ENCODE results near the gene ACTN1. TPM values are rescaled to one million over a fixed set of nuclear protein-coding genes. Genes with fewer than 3 reads are reported as not detected.

The ACTN1 gene
- polyA plus RNA-seq, 3 donors, result 41.4 to 75.0 (median 69.4) TPM

DNA sequence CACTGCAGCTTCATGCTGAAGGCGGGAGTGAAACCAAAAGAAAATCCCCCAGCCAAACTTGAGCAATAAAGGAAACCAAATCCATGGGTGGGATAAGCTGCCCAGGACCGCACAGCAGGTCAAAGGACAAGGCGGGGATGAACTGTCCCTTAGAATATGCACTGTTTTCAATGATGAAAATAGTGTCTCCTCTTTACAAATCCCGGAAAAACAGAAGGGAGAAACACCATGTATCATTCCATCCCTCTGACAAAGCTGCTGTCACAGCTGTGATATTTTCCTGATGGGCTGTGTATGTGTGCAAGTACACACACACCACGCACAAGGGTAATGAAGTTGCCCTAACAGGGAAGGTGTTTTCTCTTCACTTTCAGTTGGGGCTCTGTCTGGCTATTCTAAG, 70.3 kb downstream of the ACTN1 start:
- H3K36me3 Mint-ChIP-seq, result peaks cover 73 to 87% of the 10 kb centered on the region in 2 donors
- H3K4me1 Mint-ChIP-seq, result peaks cover 17% of the 10 kb centered on the region
- H3K9ac ChIP-seq (ENCODE audit: insufficient read depth, low read length, poor library complexity, severe bottlenecking), result no peak overlapping the region
- peaks cover 5% of the 10 kb centered on the region for H4K20me1 ChIP-seq (ENCODE audit: insufficient read depth, low read length)
- H3K27ac ChIP-seq (ENCODE audit: low read depth in 1 of 2, low read length in 2 of 2), result no peak overlapping the region
- no peak for DNase-seq
- H3K9me3 Mint-ChIP-seq, result peaks cover 0 to 2% (median 0%) of the 10 kb centered on the region in 7 donors
- WGBS (ENCODE audit: insufficient coverage), result no CpG with 5 or more reads among the region's 5 CpGs
- H2AFZ ChIP-seq (ENCODE audit: insufficient read depth, low read depth, low read length, poor library complexity, severe bottlenecking), result no peak overlapping the region
- H3K79me2 ChIP-seq (ENCODE audit: insufficient read depth, low read length), result peaks cover 13% of the 10 kb centered on the region
- peaks cover 66 to 71% of the 10 kb centered on the region in 2 donors for H3K36me3 ChIP-seq (replicated peaks in 1 of 2; ENCODE audit: control insufficient read depth in 1 of 2, insufficient read depth in 2 of 2, low read length in 2 of 2)
- H3K4me3 ChIP-seq (replicated peaks in 1 of 3; ENCODE audit: low read depth in 2 of 3, low read length in 3 of 3), result no peak overlapping the region
- no peaks in the 10 kb centered on the region for H3K9me3 ChIP-seq (replicated peaks in 1 of 2; ENCODE audit: control insufficient read depth in 1 of 2, insufficient read depth in 1 of 2, low read length in 2 of 2)
- peaks cover 9 to 10% of the 10 kb centered on the region in 2 donors for H3K4me1 ChIP-seq (ENCODE audit: control insufficient read depth in 1 of 2, insufficient read depth in 2 of 2, low read length in 2 of 2)
- intact Hi-C loops (cut with micrococcal nuclease), result no loop called here
- peak overlapping the region in 1 of 7 donors; percentile 2 for H3K27ac Mint-ChIP-seq
- no peak overlapping the region for H3K4me2 ChIP-seq (replicated peaks; ENCODE audit: extremely low read depth, low read length, poor library complexity, severe bottlenecking)
- no peak overlapping the region for H3K4me3 Mint-ChIP-seq
- TF ChIP-seq CTCF (IDR thresholded peaks at IDR 0.05), result no peak
- peaks cover 0 to 3% (median 0%) of the 10 kb centered on the region in 3 donors for H3K27me3 Mint-ChIP-seq (ENCODE audit: low read depth in 3 of 3)
- H3K27me3 ChIP-seq (ENCODE audit: control insufficient read depth in 2 of 2, insufficient read depth in 2 of 2, low read length in 2 of 2), result no peaks in the 10 kb centered on the region

GRCh38 chr14:68908201-68908600, 70.9 kb downstream of the ACTN1 start:
- Histone ChIP-seq H4K20me1 (ENCODE audit: insufficient read depth, low read length) (peaks cover 5% of the 10 kb centered on the region), H3K27ac (ENCODE audit: low read depth in 1 of 2, low read length in 2 of 2) (no peak overlapping the region), H3K9me3 (replicated peaks in 1 of 2; ENCODE audit: control insufficient read depth in 1 of 2, insufficient read depth in 1 of 2, low read length in 2 of 2) (no peaks in the 10 kb centered on the region), H2AFZ (ENCODE audit: insufficient read depth, low read depth, low read length, poor library complexity, severe bottlenecking) (no peak overlapping the region), H3K4me2 (replicated peaks; ENCODE audit: extremely low read depth, low read length, poor library complexity, severe bottlenecking) (no peak overlapping the region), H3K4me1 (ENCODE audit: control insufficient read depth in 1 of 2, insufficient read depth in 2 of 2, low read length in 2 of 2) (peaks cover 4 to 5% of the 10 kb centered on the region in 2 donors), H3K79me2 (ENCODE audit: insufficient read depth, low read length) (peaks cover 8% of the 10 kb centered on the region), H3K9ac (ENCODE audit: insufficient read depth, low read length, poor library complexity, severe bottlenecking) (no peak overlapping the region), H3K36me3 (replicated peaks in 1 of 2; ENCODE audit: control insufficient read depth in 1 of 2, insufficient read depth in 2 of 2, low read length in 2 of 2) (peaks cover 71 to 77% of the 10 kb centered on the region in 2 donors), H3K4me3 (replicated peaks in 1 of 3; ENCODE audit: low read depth in 2 of 3, low read length in 3 of 3) (no peak overlapping the region), H3K27me3 (ENCODE audit: control insufficient read depth in 2 of 2, insufficient read depth in 2 of 2, low read length in 2 of 2) (no peaks in the 10 kb centered on the region)
- intact Hi-C loops (cut with micrococcal nuclease), result no loop called here
- H3K27me3 Mint-ChIP-seq (ENCODE audit: low read depth in 3 of 3), result peaks cover 0 to 3% (median 0%) of the 10 kb centered on the region in 3 donors
- no peak for DNase-seq
- H3K4me1 Mint-ChIP-seq, result peaks cover 12% of the 10 kb centered on the region
- no peak overlapping the region for H3K4me3 Mint-ChIP-seq
- H3K27ac Mint-ChIP-seq, result peak overlapping the region in 1 of 7 donors; percentile 67
- TF ChIP-seq CTCF (IDR thresholded peaks at IDR 0.05), result no peak
- H3K9me3 Mint-ChIP-seq, result peaks cover 0 to 2% (median 0%) of the 10 kb centered on the region in 7 donors
- 100% methylated on average over 2 of the region's 8 CpGs for WGBS (ENCODE audit: insufficient coverage)
- H3K36me3 Mint-ChIP-seq, result peaks cover 69 to 93% of the 10 kb centered on the region in 2 donors

All from CD14-positive monocyte (primary cell).